ENCODE data around the gene AFF3. TPM values are rescaled to one million over a fixed set of nuclear protein-coding genes. Genes with fewer than 3 reads are reported as not detected.

The AFF3 gene
- polyA plus RNA-seq, 1 donor (not counting 4 experiments of a cell fraction or from before 2014, with no cell fraction given) = not detected

DNA sequence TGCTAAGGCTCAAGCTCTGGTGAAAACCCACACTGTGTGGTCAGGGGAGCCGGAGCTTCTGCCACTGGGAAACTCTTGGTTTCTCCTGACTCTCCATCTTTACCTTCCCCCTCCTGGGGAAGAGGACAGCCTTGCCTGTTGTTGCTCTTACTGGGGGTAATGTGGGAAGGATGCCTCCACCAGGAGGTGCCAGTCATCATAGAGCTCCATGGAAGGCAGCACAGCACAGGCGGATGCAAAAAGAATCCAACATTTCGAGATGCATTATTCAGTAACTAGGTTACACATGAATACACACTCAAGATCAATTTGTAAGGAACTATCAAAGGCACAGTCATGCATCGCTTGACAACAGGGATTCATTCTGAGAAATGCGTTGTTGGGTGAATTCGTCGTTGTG is 322.6 kb downstream of the AFF3 start:
- no peaks in the 10 kb centered on the region for H3K36me3 ChIP-seq (ENCODE audit: control insufficient read depth in 2 of 2, extremely low read depth in 1 of 2, insufficient read depth in 2 of 2, low read length in 2 of 2)
- no peaks in the 10 kb centered on the region for H3K4me1 ChIP-seq (ENCODE audit: control insufficient read depth, extremely low read depth, insufficient read depth, low read length)
- no peak overlapping the region for H3K9ac ChIP-seq (ENCODE audit: control insufficient read depth, extremely low read depth, insufficient read depth, low read length)
- no peak overlapping the region for H3K27ac ChIP-seq (ENCODE audit: control insufficient read depth, insufficient read depth, low read length)
- TF ChIP-seq EZH2 (IDR thresholded peaks at IDR 0.05; ENCODE audit: low read length) = no peak
- TF ChIP-seq, protein P1, sequence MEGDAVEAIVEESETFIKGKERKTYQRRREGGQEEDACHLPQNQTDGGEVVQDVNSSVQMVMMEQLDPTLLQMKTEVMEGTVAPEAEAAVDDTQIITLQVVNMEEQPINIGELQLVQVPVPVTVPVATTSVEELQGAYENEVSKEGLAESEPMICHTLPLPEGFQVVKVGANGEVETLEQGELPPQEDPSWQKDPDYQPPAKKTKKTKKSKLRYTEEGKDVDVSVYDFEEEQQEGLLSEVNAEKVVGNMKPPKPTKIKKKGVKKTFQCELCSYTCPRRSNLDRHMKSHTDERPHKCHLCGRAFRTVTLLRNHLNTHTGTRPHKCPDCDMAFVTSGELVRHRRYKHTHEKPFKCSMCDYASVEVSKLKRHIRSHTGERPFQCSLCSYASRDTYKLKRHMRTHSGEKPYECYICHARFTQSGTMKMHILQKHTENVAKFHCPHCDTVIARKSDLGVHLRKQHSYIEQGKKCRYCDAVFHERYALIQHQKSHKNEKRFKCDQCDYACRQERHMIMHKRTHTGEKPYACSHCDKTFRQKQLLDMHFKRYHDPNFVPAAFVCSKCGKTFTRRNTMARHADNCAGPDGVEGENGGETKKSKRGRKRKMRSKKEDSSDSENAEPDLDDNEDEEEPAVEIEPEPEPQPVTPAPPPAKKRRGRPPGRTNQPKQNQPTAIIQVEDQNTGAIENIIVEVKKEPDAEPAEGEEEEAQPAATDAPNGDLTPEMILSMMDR (optimal IDR thresholded peaks at IDR 0.05 in 1 of 3, IDR thresholded peaks at IDR 0.05 in 1 of 3, conservative IDR thresholded peaks at IDR 0.05 in 1 of 3; ENCODE audit: extremely low read depth in 1 of 3, insufficient read depth in 2 of 3, low read length in 3 of 3) = peak in 1 of 3 experiments; percentile 16
- no peak for FAIRE-seq
- no peaks in the 10 kb centered on the region for H3K79me2 ChIP-seq (ENCODE audit: control insufficient read depth, insufficient read depth, low read length)
- no peak overlapping the region for H3K4me3 ChIP-seq (ENCODE audit: control insufficient read depth in 2 of 3, extremely low read depth in 1 of 3, insufficient read depth in 2 of 3, low read depth in 1 of 3, low read length in 3 of 3)
- dilution Hi-C loops (cut with MboI; ENCODE audit: extremely low pct_ligation_motif_present, low sequenced_read_pairs) = no loop called here
- no peak for DNase-seq (ENCODE audit: low read depth, low spot score)
- H3K9me3 ChIP-seq (ENCODE audit: control insufficient read depth, low read depth, low read length) = no peaks in the 10 kb centered on the region
- H3K27me3 ChIP-seq (ENCODE audit: control insufficient read depth, extremely low read depth, insufficient read depth, low read length) = no peaks in the 10 kb centered on the region
- H3K9me1 ChIP-seq (ENCODE audit: control insufficient read depth, extremely low read depth, insufficient read depth, low read length) = no peaks in the 10 kb centered on the region
- H2AFZ ChIP-seq (ENCODE audit: control insufficient read depth, low read length) = no peak overlapping the region
- no peak overlapping the region for H3K4me2 ChIP-seq (ENCODE audit: control insufficient read depth, extremely low read depth, insufficient read depth, low read depth, low read length)
- H4K20me1 ChIP-seq (ENCODE audit: control insufficient read depth, extremely low read depth, insufficient read depth, low read length) = no peaks in the 10 kb centered on the region

- no peaks in the 10 kb centered on the region for H3K9me1 ChIP-seq (ENCODE audit: control insufficient read depth, extremely low read depth, insufficient read depth, low read length)
- dilution Hi-C loops (cut with MboI; ENCODE audit: extremely low pct_ligation_motif_present, low sequenced_read_pairs) = no loop called here
- no peaks in the 10 kb centered on the region for H3K4me1 ChIP-seq (ENCODE audit: control insufficient read depth, extremely low read depth, insufficient read depth, low read length)
- TF ChIP-seq, protein P1 (optimal IDR thresholded peaks at IDR 0.05 in 1 of 3, IDR thresholded peaks at IDR 0.05 in 1 of 3, conservative IDR thresholded peaks at IDR 0.05 in 1 of 3; ENCODE audit: extremely low read depth in 1 of 3, insufficient read depth in 2 of 3, low read length in 3 of 3) = no peak
- no peak for TF ChIP-seq EZH2 (IDR thresholded peaks at IDR 0.05; ENCODE audit: low read length)
- no peak overlapping the region for H2AFZ ChIP-seq (ENCODE audit: control insufficient read depth, low read length)
- H3K4me2 ChIP-seq (ENCODE audit: control insufficient read depth, extremely low read depth, insufficient read depth, low read depth, low read length) = no peak overlapping the region
- no peak overlapping the region for H3K9ac ChIP-seq (ENCODE audit: control insufficient read depth, extremely low read depth, insufficient read depth, low read length)
- H3K79me2 ChIP-seq (ENCODE audit: control insufficient read depth, insufficient read depth, low read length) = no peaks in the 10 kb centered on the region
- no peak overlapping the region for H3K4me3 ChIP-seq (ENCODE audit: control insufficient read depth in 2 of 3, extremely low read depth in 1 of 3, insufficient read depth in 2 of 3, low read depth in 1 of 3, low read length in 3 of 3)
- no peak overlapping the region for H3K27ac ChIP-seq (ENCODE audit: control insufficient read depth, insufficient read depth, low read length)
- H3K9me3 ChIP-seq (ENCODE audit: control insufficient read depth, low read depth, low read length) = no peaks in the 10 kb centered on the region
- no peaks in the 10 kb centered on the region for H4K20me1 ChIP-seq (ENCODE audit: control insufficient read depth, extremely low read depth, insufficient read depth, low read length)
- DNase-seq (ENCODE audit: low read depth, low spot score) = no peak
- no peaks in the 10 kb centered on the region for H3K27me3 ChIP-seq (ENCODE audit: control insufficient read depth, extremely low read depth, insufficient read depth, low read length)
- H3K36me3 ChIP-seq (ENCODE audit: control insufficient read depth in 2 of 2, extremely low read depth in 1 of 2, insufficient read depth in 2 of 2, low read length in 2 of 2) = no peaks in the 10 kb centered on the region
- FAIRE-seq = no peak
These were observed 323.5 kb downstream of the AFF3 start for GRCh38 chr2:99818842-99819241.

Measured in keratinocyte (primary cell).